ENCODE measurements around the gene RBM6.

DNA sequence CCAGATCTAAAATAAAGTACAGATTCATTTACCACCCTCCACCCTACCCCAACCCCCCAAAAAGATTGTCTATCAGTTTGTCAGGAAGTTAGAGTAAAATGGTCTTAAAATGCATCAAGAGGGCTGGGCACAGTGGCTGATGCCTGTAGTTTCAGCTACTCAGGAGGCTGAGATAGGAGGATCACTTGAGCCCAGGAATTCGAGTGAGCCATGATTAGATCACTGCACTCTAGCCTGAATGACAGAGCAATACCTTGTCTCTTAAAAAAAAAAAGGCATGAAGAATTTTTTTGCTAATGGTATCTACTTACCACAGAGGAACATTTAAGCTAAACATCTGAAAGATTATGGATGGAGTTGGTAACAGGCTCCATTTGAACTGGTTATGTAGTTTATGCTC lies 71.0 kb downstream of the RBM6 start:
- TF ChIP-seq, protein P1, sequence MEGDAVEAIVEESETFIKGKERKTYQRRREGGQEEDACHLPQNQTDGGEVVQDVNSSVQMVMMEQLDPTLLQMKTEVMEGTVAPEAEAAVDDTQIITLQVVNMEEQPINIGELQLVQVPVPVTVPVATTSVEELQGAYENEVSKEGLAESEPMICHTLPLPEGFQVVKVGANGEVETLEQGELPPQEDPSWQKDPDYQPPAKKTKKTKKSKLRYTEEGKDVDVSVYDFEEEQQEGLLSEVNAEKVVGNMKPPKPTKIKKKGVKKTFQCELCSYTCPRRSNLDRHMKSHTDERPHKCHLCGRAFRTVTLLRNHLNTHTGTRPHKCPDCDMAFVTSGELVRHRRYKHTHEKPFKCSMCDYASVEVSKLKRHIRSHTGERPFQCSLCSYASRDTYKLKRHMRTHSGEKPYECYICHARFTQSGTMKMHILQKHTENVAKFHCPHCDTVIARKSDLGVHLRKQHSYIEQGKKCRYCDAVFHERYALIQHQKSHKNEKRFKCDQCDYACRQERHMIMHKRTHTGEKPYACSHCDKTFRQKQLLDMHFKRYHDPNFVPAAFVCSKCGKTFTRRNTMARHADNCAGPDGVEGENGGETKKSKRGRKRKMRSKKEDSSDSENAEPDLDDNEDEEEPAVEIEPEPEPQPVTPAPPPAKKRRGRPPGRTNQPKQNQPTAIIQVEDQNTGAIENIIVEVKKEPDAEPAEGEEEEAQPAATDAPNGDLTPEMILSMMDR (IDR thresholded peaks at IDR 0.05) = no peak
- TF ChIP-seq POLR2A (IDR thresholded peaks at IDR 0.05) = no peak

All from body of pancreas (tissue), 4 donors.